ENCODE data around the gene ARMH3.
"Not testable (repeated sequence)": the region's sequence is repeated elsewhere in the genome, so short reads cannot be mapped to it uniquely, and the experiment has no call there.

ARMH3 gene

DNA sequence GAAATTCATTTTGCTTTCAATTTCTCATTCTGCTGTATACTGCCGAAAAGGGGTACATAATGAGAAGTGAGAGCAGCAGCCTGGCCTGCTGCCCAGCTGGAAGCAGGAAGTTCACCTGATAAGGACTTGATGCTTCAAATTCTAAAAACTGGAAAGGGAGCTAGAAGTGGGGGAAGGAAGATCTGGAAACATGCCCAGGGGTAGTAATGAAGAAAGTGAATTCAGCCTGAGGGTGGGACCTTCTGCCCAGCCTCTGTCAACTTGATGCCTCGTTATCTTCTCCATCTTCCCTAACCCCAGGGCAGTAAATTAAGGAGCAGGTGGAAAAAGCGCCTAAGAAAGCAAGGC lies 69.4 kb downstream of the ARMH3 start:
- H3K27ac ChIP-seq (ENCODE audit: low read depth, low read length) = peak overlapping the region; percentile 47
- H3K4me2 ChIP-seq (ENCODE audit: low read length) = peak overlapping the region; percentile 66
- peaks cover 40% of the 10 kb centered on the region for H3K36me3 ChIP-seq (ENCODE audit: control insufficient read depth, low read length)
- H3F3A ChIP-seq (ENCODE audit: control insufficient read depth, insufficient read depth) = no peaks in the 10 kb centered on the region
- H3K9me2 ChIP-seq (replicated peaks; ENCODE audit: control insufficient read depth, low read length) = no peaks in the 10 kb centered on the region
- H3K4me3 ChIP-seq (ENCODE audit: low read length) = peak overlapping the region; percentile 37
- no peaks in the 10 kb centered on the region for H3K27me3 ChIP-seq (ENCODE audit: control insufficient read depth, low read length)
- H3K4me1 ChIP-seq (ENCODE audit: control insufficient read depth, low read length) = peaks cover 21% of the 10 kb centered on the region
- no peaks in the 10 kb centered on the region for H4K20me1 ChIP-seq (ENCODE audit: control insufficient read depth, insufficient read depth, low read depth, low read length)
- no peaks in the 10 kb centered on the region for H3K79me2 ChIP-seq (ENCODE audit: control insufficient read depth, low read length)
- no peaks in the 10 kb centered on the region for H3K9me3 ChIP-seq (ENCODE audit: control insufficient read depth, insufficient read depth, low read length)
- TF ChIP-seq EZH2phosphoT487 (IDR thresholded peaks at IDR 0.05; ENCODE audit: borderline replicate concordance, low read length) = no peak
- TF ChIP-seq, protein P1, sequence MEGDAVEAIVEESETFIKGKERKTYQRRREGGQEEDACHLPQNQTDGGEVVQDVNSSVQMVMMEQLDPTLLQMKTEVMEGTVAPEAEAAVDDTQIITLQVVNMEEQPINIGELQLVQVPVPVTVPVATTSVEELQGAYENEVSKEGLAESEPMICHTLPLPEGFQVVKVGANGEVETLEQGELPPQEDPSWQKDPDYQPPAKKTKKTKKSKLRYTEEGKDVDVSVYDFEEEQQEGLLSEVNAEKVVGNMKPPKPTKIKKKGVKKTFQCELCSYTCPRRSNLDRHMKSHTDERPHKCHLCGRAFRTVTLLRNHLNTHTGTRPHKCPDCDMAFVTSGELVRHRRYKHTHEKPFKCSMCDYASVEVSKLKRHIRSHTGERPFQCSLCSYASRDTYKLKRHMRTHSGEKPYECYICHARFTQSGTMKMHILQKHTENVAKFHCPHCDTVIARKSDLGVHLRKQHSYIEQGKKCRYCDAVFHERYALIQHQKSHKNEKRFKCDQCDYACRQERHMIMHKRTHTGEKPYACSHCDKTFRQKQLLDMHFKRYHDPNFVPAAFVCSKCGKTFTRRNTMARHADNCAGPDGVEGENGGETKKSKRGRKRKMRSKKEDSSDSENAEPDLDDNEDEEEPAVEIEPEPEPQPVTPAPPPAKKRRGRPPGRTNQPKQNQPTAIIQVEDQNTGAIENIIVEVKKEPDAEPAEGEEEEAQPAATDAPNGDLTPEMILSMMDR (IDR thresholded peaks at IDR 0.05; ENCODE audit: low read depth, low read length, poor library complexity, severe bottlenecking) = no peak

- H3K27ac ChIP-seq (ENCODE audit: low read depth, low read length) = not testable (repeated sequence)
Observed at GRCh38 chr10:101980677-101981076, 75.3 kb downstream of the ARMH3 start.

DNA sequence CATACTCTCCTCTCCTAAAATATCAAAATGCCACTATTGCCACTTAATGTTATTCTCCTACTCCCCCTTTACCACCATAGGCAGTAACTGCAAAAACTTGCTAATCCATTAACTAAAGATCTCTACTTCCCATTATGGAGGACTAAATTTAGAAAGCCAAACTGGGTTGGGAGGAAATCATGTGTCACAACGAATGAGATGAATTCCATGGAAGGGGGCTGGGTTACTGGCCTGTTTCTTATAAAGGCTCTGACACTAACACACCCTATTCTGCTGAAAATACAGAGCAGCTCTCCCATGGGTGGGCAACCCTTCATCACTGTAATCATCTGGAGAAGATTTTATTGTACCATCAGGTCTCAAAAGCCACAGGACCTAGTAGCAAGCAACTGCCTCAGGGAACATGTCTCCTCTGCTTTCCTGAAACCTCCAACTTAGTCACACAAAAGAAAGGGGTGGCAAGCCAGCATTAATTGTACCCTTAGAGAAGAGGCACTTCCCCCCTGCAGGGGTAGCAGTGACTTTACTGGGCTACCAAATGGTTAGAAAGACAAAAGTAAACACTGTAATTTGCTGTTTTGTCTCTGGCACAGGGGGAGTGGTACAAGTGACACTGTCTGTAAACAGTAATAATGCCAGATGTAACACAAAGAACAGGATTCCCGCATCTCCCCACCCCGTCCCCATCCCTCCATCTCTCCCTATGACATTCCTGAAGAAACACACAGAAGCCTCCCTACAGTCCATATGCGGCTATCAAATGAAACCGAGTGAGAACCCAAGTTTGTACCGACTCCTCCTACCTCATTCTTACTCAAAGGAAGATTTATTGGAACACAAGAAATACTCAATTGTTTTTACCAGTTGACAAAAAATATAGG lies 81.6 kb downstream of the ARMH3 start:
- Histone ChIP-seq H3K9me2 (replicated peaks; ENCODE audit: control insufficient read depth, low read length) (no peaks in the 10 kb centered on the region), H3F3A (ENCODE audit: control insufficient read depth, insufficient read depth) (peaks cover 15% of the 10 kb centered on the region), H3K4me1 (ENCODE audit: control insufficient read depth, low read length) (peaks cover 52% of the 10 kb centered on the region), H3K4me2 (ENCODE audit: low read length) (peak overlapping the region; percentile 36; the same call in 1 of the 2 replicates), H3K4me3 (ENCODE audit: low read length) (no peak overlapping the region), H3K79me2 (ENCODE audit: control insufficient read depth, low read length) (no peaks in the 10 kb centered on the region), H3K27ac (ENCODE audit: low read depth, low read length) (no peak overlapping the region), H3K9me3 (ENCODE audit: control insufficient read depth, insufficient read depth, low read length) (no peaks in the 10 kb centered on the region), H3K27me3 (ENCODE audit: control insufficient read depth, low read length) (no peaks in the 10 kb centered on the region), H4K20me1 (ENCODE audit: control insufficient read depth, insufficient read depth, low read depth, low read length) (no peaks in the 10 kb centered on the region), H3K36me3 (ENCODE audit: control insufficient read depth, low read length) (peaks cover 23% of the 10 kb centered on the region)
- no peak for TF ChIP-seq EZH2phosphoT487 (IDR thresholded peaks at IDR 0.05; ENCODE audit: borderline replicate concordance, low read length)
- TF ChIP-seq, protein P1 (IDR thresholded peaks at IDR 0.05; ENCODE audit: low read depth, low read length, poor library complexity, severe bottlenecking) = no peak

More at GRCh38 chr10:101980677-101981076, 75.3 kb downstream of the ARMH3 start:
- H3K36me3 ChIP-seq (ENCODE audit: control insufficient read depth, low read length); H3K9me3 ChIP-seq (ENCODE audit: control insufficient read depth, insufficient read depth, low read length); H3K4me2 ChIP-seq (ENCODE audit: low read length); H4K20me1 ChIP-seq (ENCODE audit: control insufficient read depth, insufficient read depth, low read depth, low read length); H3F3A ChIP-seq (ENCODE audit: control insufficient read depth, insufficient read depth); H3K4me3 ChIP-seq (ENCODE audit: low read length); H3K9me2 ChIP-seq (replicated peaks; ENCODE audit: control insufficient read depth, low read length); H3K4me1 ChIP-seq (ENCODE audit: control insufficient read depth, low read length); H3K79me2 ChIP-seq (ENCODE audit: control insufficient read depth, low read length); H3K27me3 ChIP-seq (ENCODE audit: control insufficient read depth, low read length): not testable (repeated sequence)

DNA sequence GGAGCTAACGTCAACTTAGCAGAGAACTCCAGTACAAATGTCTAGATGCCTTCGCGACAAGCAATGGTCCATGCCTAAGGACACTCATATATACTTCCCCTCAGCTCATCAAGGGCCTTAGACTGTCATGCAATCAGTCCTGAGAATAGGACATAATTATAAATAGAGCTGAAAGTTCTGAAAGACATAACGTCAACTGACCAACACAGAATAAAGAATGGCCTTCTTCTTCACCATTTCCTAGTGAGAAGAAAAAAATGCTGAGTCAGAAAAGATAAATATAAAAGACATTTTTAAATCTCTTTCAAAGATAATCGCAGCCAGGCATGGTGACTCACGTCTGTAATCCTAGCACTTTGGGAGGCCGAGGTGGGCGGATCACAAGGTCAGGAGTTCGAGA lies 83.2 kb downstream of the ARMH3 start:
- no peak for TF ChIP-seq EZH2phosphoT487 (IDR thresholded peaks at IDR 0.05; ENCODE audit: borderline replicate concordance, low read length)
- TF ChIP-seq, protein P1 (IDR thresholded peaks at IDR 0.05; ENCODE audit: low read depth, low read length, poor library complexity, severe bottlenecking) = no peak
- H3K9me2 ChIP-seq (replicated peaks; ENCODE audit: control insufficient read depth, low read length) = no peaks in the 10 kb centered on the region

More for the DNA sequence above, 83.2 kb downstream of the ARMH3 start:
- Histone ChIP-seq H4K20me1 (ENCODE audit: control insufficient read depth, insufficient read depth, low read depth, low read length) (no peaks in the 10 kb centered on the region), H3K27me3 (ENCODE audit: control insufficient read depth, low read length) (no peaks in the 10 kb centered on the region), H3K27ac (ENCODE audit: low read depth, low read length) (no peak overlapping the region), H3K9me3 (ENCODE audit: control insufficient read depth, insufficient read depth, low read length) (no peaks in the 10 kb centered on the region), H3K36me3 (ENCODE audit: control insufficient read depth, low read length) (peaks cover 23% of the 10 kb centered on the region), H3K4me1 (ENCODE audit: control insufficient read depth, low read length) (peaks cover 67% of the 10 kb centered on the region), H3K79me2 (ENCODE audit: control insufficient read depth, low read length) (no peaks in the 10 kb centered on the region), H3K4me3 (ENCODE audit: low read length) (no peak overlapping the region), H3K4me2 (ENCODE audit: low read length) (no peak overlapping the region; the same call in 1 of the 2 replicates), H3F3A (ENCODE audit: control insufficient read depth, insufficient read depth) (peaks cover 22% of the 10 kb centered on the region)

All from DOHH2 (cell line).